H9 (cell line): ENCODE data around the gene GNA15. TPM values are rescaled to one million over a fixed set of nuclear protein-coding genes. Genes with fewer than 3 reads are reported as not detected.
"Not testable (repeated sequence)": the region's sequence is repeated elsewhere in the genome, so short reads cannot be mapped to it uniquely, and the experiment has no call there.

Source experiments
- DNase-seq: peaks from one replicate; pipeline ENCODE4 v3.0.0-alpha.2; 2017
- H2AFZ ChIP-seq: one replicate; pipeline ENCODE4 v1.6.1; 2013; ENCODE audit warnings: mild to moderate bottlenecking, low read length, control low read depth, moderate library complexity
- H2AK5ac ChIP-seq: 2 replicates; pipeline ENCODE4 v1.6.1; 2013; ENCODE audit warnings: low read length, control low read depth, mixed read lengths; ENCODE audit not compliant: insufficient read length
- H2BK120ac ChIP-seq: one replicate; pipeline ENCODE4 v1.6.1; 2013; ENCODE audit warnings: low read depth, mild to moderate bottlenecking, low read length, control low read depth, inconsistent platforms; ENCODE audit not compliant: poor library complexity, severe bottlenecking
- H2BK12ac ChIP-seq: 2 replicates; pipeline ENCODE4 v1.6.1; 2013; ENCODE audit warnings: low read length, control low read depth, mixed read lengths, low read depth; ENCODE audit not compliant: insufficient read length
- H2BK15ac ChIP-seq: 2 replicates; pipeline ENCODE4 v1.6.1; 2013; ENCODE audit warnings: low read depth, low read length, control low read depth
- H2BK20ac ChIP-seq: one replicate; pipeline ENCODE4 v1.6.1; 2013; ENCODE audit warnings: low read depth, mild to moderate bottlenecking, low read length, control low read depth, inconsistent platforms; ENCODE audit not compliant: poor library complexity, severe bottlenecking
- H2BK5ac ChIP-seq: 2 replicates; pipeline ENCODE4 v1.6.1; 2013; ENCODE audit warnings: low read length, control low read depth, mixed read lengths; ENCODE audit not compliant: insufficient read length
- H3K14ac ChIP-seq: 2 replicates; pipeline ENCODE4 v1.6.1; 2013; ENCODE audit warnings: low read length, control low read depth; ENCODE audit not compliant: insufficient read depth
- H3K18ac ChIP-seq: 2 replicates; pipeline ENCODE4 v1.6.1; 2013; ENCODE audit warnings: low read depth, mild to moderate bottlenecking, mixed read lengths, low read length, control low read depth; ENCODE audit not compliant: insufficient read length
- H3K23ac ChIP-seq: 2 replicates; pipeline ENCODE4 v1.6.1; 2013; ENCODE audit warnings: low read length, control low read depth, mixed read lengths, low read depth; ENCODE audit not compliant: insufficient read length
- H3K23me2 ChIP-seq: 2 replicates; pipeline ENCODE4 v1.6.1; 2013; ENCODE audit warnings: low read depth, mild to moderate bottlenecking, mixed read lengths, low read length, control low read depth; ENCODE audit not compliant: insufficient read length, poor library complexity, severe bottlenecking
- H3K27ac ChIP-seq: 2 replicates; pipeline ENCODE4 v1.5.1; 2013; ENCODE audit warnings: low read length, control low read depth, mixed read lengths, low read depth; ENCODE audit not compliant: insufficient read length
- H3K27me3 ChIP-seq: 2 replicates; pipeline ENCODE4 v1.6.1; 2013; ENCODE audit warnings: low read length, control low read depth, inconsistent platforms; ENCODE audit not compliant: insufficient read depth
- H3K4ac ChIP-seq: 2 replicates; pipeline ENCODE4 v1.6.1; 2013; ENCODE audit warnings: low read depth, mild to moderate bottlenecking, control low read depth, inconsistent platforms, low read length, moderate library complexity
- H3K4me1 ChIP-seq: 2 replicates; pipeline ENCODE4 v1.6.1; 2013; ENCODE audit warnings: low read length, control low read depth, inconsistent platforms; ENCODE audit not compliant: insufficient read depth
- H3K4me2 ChIP-seq: 2 replicates; pipeline ENCODE4 v1.6.1; 2013; ENCODE audit warnings: low read length, control low read depth, mixed read lengths; ENCODE audit not compliant: insufficient read length, insufficient read depth
- H3K56ac ChIP-seq: 2 replicates; pipeline ENCODE4 v1.6.1; 2013; ENCODE audit warnings: low read depth, mild to moderate bottlenecking, mixed read lengths, low read length, control low read depth; ENCODE audit not compliant: insufficient read length
- H3K79me1 ChIP-seq: 2 replicates; pipeline ENCODE4 v1.6.1; 2013; ENCODE audit warnings: low read depth, mild to moderate bottlenecking, moderate library complexity, low read length, control low read depth, inconsistent platforms; ENCODE audit not compliant: insufficient read depth, poor library complexity, severe bottlenecking
- H3K79me2 ChIP-seq: 2 replicates; pipeline ENCODE4 v1.6.1; 2013; ENCODE audit warnings: low read length, control low read depth, inconsistent platforms; ENCODE audit not compliant: insufficient read depth
- H3K9ac ChIP-seq: 2 replicates; pipeline ENCODE4 v1.6.1; 2013; ENCODE audit warnings: low read length, control low read depth, mixed read lengths; ENCODE audit not compliant: insufficient read length; ENCODE audit errors: extremely low read depth
- H3K9me3 ChIP-seq: one replicate; pipeline ENCODE4 v1.6.1; 2013; ENCODE audit warnings: low read depth, low read length, inconsistent platforms; ENCODE audit not compliant: control insufficient read depth
- H3T11ph ChIP-seq: one replicate; pipeline ENCODE4 v1.6.1; 2013; ENCODE audit warnings: mild to moderate bottlenecking, low read length, control low read depth, inconsistent platforms
- H4K20me1 ChIP-seq: one replicate; pipeline ENCODE4 v1.6.1; 2013; ENCODE audit not compliant: control insufficient read depth, insufficient read length, insufficient read depth
- H4K5ac ChIP-seq: 2 replicates; pipeline ENCODE4 v1.6.1; 2013; ENCODE audit warnings: low read depth, mild to moderate bottlenecking, mixed read lengths, low read length, control low read depth; ENCODE audit not compliant: insufficient read length
- H4K8ac ChIP-seq: replicated peaks from 2 replicates; pipeline ENCODE4 v1.6.1; 2013; ENCODE audit warnings: low read length, control low read depth, mixed read lengths, low read depth; ENCODE audit not compliant: insufficient read length
- H4K91ac ChIP-seq: 2 replicates; pipeline ENCODE4 v1.6.1; 2013; ENCODE audit warnings: low read depth, mild to moderate bottlenecking, moderate library complexity, mixed read lengths, low read length, control low read depth; ENCODE audit not compliant: insufficient read length
- H3K27ac Mint-ChIP-seq, 3 experiments: 2 replicates in 2 of 3; 3 replicates in 1 of 3; pipeline ENCODE4 v1.8.0; 2020 to 2021; ENCODE audit warnings: mixed read lengths in 3 of 3, mild to moderate bottlenecking in 1 of 3, moderate library complexity in 1 of 3
- H3K27me3 Mint-ChIP-seq: 2 replicates; pipeline ENCODE4 v1.8.0; 2021; ENCODE audit warnings: low read depth, mild to moderate bottlenecking, moderate library complexity, mixed read lengths
- H3K36me3 Mint-ChIP-seq, 3 experiments: 2 replicates in 2 of 3; 3 replicates in 1 of 3; pipeline ENCODE4 v1.8.0; 2020 to 2021; ENCODE audit warnings: low read depth in 3 of 3, mixed read lengths in 3 of 3; ENCODE audit not compliant: insufficient read depth in 1 of 3
- H3K4me1 Mint-ChIP-seq, 2 experiments: 2 replicates each; pipeline ENCODE4 v1.8.0; 2020; ENCODE audit warnings: mixed read lengths in 2 of 2
- H3K4me3 Mint-ChIP-seq, 2 experiments: 2 replicates in 1 of 2; 3 replicates in 1 of 2; pipeline ENCODE4 v1.8.0; 2020 to 2021; ENCODE audit warnings: mild to moderate bottlenecking in 2 of 2, mixed read lengths in 2 of 2, moderate library complexity in 1 of 2
- H3K9me3 Mint-ChIP-seq, 2 experiments: 2 replicates in 1 of 2; 3 replicates in 1 of 2; pipeline ENCODE4 v1.8.0; 2020; ENCODE audit warnings: mild to moderate bottlenecking in 2 of 2, mixed read lengths in 2 of 2, moderate library complexity in 1 of 2
- whole genome bisulfite sequencing: extraction: QIAGEN DNeasy Blood & Tissue Kit; methylation state at CpG from one replicate; pipeline ENCODE4 v1.1.7; 2013; ENCODE audit warnings: missing lambda C conversion rate, low lambda C conversion rate, mixed read lengths; ENCODE audit not compliant: insufficient read length; ENCODE audit errors: extremely low coverage; 5-methylcytosine and 5-hydroxymethylcytosine counted together
- total RNA-seq: library from RNA; stranded (reverse); gene quantifications from 2 replicates; pipeline ENCODE4 v1.2.1, GENCODE V29; 2021
- TF ChIP-seq, protein P1 (sequence below): fragments of 200-600 bp; sonication (generic); conservative IDR thresholded peaks from 3 replicates; pipeline ENCODE4 v1.8.0; 2021; ENCODE audit warnings: antibody characterized with exemption, mild to moderate bottlenecking

Gene GNA15
- total RNA-seq, 1 experiment from 2014 or later, result not detected

DNA sequence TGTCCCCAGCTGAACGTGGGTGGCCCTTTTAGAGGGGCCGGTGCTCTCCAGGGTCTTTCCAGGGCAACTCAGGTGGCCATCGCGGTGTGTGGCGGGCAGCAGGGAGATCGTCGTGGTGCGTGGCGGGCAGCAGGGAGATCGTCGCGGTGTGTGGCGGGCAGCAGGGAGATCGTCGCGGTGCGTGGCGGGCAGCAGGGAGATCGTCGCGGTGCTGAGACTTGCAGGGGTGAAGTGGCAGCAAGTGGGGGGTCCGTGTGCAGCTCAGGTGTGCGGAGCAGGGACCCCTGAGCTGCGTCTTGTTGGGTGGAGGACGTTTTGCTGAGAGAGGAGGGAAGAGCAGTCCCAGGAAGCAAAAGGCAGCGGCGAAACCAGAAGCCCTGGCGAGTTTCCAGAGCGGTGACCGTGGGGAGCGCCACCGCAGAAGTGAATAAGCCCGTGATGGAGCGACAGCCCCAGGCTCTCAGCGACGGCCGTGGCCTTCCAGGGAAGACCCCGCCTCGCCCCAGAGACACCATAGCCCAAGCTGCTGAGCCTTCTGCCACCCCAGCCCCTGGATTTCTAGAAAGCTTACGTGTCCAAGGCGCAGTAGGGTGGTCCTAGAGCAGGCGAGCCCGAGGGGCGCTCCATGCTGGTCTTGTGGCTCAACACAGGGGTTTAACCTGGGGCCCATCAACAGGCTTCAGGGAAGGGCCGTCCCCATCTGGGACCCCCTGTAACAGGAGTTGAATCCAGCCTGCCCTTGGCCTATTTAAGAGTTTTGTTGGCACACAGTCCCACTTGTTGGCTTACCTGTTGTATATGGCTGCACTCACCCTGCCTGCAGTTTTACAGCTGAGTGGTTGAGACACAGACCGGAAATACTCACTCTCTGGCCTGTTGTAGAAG is 55.3 kb downstream of the GNA15 start:
- no peak overlapping the region for H2BK12ac ChIP-seq
- no peak for DNase-seq
- H3K79me2 ChIP-seq, result peaks cover 23% of the 10 kb centered on the region; the same call in 1 of the 2 replicates
- H3T11ph ChIP-seq, result no peak overlapping the region
- H2AFZ ChIP-seq, result no peak overlapping the region
- peak overlapping the region in 2 of 3 experiments; percentile 29 to 34; a peak in 3 of 7 replicates for H3K27ac Mint-ChIP-seq
- H2BK15ac ChIP-seq, result no peak overlapping the region
- H3K27ac ChIP-seq, result no peak overlapping the region
- TF ChIP-seq, protein P1, sequence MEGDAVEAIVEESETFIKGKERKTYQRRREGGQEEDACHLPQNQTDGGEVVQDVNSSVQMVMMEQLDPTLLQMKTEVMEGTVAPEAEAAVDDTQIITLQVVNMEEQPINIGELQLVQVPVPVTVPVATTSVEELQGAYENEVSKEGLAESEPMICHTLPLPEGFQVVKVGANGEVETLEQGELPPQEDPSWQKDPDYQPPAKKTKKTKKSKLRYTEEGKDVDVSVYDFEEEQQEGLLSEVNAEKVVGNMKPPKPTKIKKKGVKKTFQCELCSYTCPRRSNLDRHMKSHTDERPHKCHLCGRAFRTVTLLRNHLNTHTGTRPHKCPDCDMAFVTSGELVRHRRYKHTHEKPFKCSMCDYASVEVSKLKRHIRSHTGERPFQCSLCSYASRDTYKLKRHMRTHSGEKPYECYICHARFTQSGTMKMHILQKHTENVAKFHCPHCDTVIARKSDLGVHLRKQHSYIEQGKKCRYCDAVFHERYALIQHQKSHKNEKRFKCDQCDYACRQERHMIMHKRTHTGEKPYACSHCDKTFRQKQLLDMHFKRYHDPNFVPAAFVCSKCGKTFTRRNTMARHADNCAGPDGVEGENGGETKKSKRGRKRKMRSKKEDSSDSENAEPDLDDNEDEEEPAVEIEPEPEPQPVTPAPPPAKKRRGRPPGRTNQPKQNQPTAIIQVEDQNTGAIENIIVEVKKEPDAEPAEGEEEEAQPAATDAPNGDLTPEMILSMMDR, result no peak
- H3K27me3 Mint-ChIP-seq, result no peaks in the 10 kb centered on the region
- WGBS, result no CpG with 5 or more reads among the region's 46 CpGs
- H3K36me3 Mint-ChIP-seq, result peaks cover 12 to 29% (median 28%) of the 10 kb centered on the region in 3 experiments
- no peak overlapping the region for H2BK20ac ChIP-seq
- no peak overlapping the region for H3K4me2 ChIP-seq
- H3K9ac ChIP-seq, result no peak overlapping the region
- no peak overlapping the region for H3K18ac ChIP-seq
- H3K56ac ChIP-seq, result no peak overlapping the region
- H2AK5ac ChIP-seq, result no peak overlapping the region
- no peak overlapping the region for H3K23ac ChIP-seq
- H4K91ac ChIP-seq, result no peak overlapping the region
- H4K5ac ChIP-seq, result no peak overlapping the region
- no peaks in the 10 kb centered on the region for H4K20me1 ChIP-seq
- H3K79me1 ChIP-seq, result peaks cover 23% of the 10 kb centered on the region
- peaks cover 12 to 23% of the 10 kb centered on the region in 2 experiments for H3K4me1 Mint-ChIP-seq
- no peak overlapping the region for H3K14ac ChIP-seq
- no peaks in the 10 kb centered on the region for H3K9me3 ChIP-seq
- H3K23me2 ChIP-seq, result no peaks in the 10 kb centered on the region
- H3K9me3 Mint-ChIP-seq, result no peaks in the 10 kb centered on the region; a peak in 1 of 5 replicates
- H2BK5ac ChIP-seq, result no peak overlapping the region
- no peak overlapping the region for H3K4ac ChIP-seq
- H3K4me3 Mint-ChIP-seq, result no peak overlapping the region
- H3K27me3 ChIP-seq, result no peaks in the 10 kb centered on the region
- no peak overlapping the region for H2BK120ac ChIP-seq
- H3K4me1 ChIP-seq, result no peaks in the 10 kb centered on the region
- no peak overlapping the region for H4K8ac ChIP-seq

DNA sequence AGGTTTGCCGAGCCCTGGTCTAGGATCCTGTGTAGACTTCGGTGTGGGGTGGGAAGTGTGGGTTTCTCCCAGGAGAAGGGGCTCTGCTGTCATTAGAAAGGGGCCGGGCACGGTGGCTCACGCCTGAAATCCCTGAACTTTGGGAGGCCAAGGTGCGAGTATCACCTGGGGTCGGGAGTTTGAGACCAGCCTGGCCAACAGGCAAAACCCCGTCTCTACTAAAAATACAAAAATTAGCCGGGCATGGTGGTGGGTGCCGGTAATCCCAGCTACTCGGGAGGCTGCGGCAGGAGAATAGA is 55.9 kb downstream of the GNA15 start:
- not testable (repeated sequence) for H4K20me1 ChIP-seq, H4K91ac ChIP-seq, H2BK20ac ChIP-seq, H3K18ac ChIP-seq, H4K5ac ChIP-seq, H3K27me3 ChIP-seq, H3K9me3 ChIP-seq, H2AK5ac ChIP-seq, H2BK12ac ChIP-seq, H3K27me3 Mint-ChIP-seq, H3K9me3 Mint-ChIP-seq, H3K9ac ChIP-seq, H4K8ac ChIP-seq, H3K56ac ChIP-seq, H3K27ac ChIP-seq, H3K14ac ChIP-seq, H3K27ac Mint-ChIP-seq, H2BK120ac ChIP-seq, H3K4me3 Mint-ChIP-seq, H3K23ac ChIP-seq, DNase-seq, H3T11ph ChIP-seq, H2BK15ac ChIP-seq, H2AFZ ChIP-seq, H3K23me2 ChIP-seq, H2BK5ac ChIP-seq, H3K4me2 ChIP-seq, H3K4ac ChIP-seq, H3K4me1 ChIP-seq
- no CpG with 5 or more reads among the region's 12 CpGs for WGBS
- H3K79me2 ChIP-seq, result peaks cover 19% of the 10 kb centered on the region; the same call in 1 of the 2 replicates
- peaks cover 10 to 21% of the 10 kb centered on the region in 2 experiments for H3K4me1 Mint-ChIP-seq
- H3K79me1 ChIP-seq, result peaks cover 26% of the 10 kb centered on the region
- peaks cover 12 to 29% (median 28%) of the 10 kb centered on the region in 3 experiments for H3K36me3 Mint-ChIP-seq
